SU-DHL-6 (cell line): ENCODE data around the gene SEBOX.

ENCODE experiments used
- EZH2phosphoT487 ChIP-seq: fragments of 200-600 bp; sonication (generic), shearing (Covaris generic); conservative IDR thresholded peaks from 2 replicates; pipeline ENCODE4 v1.6.1; 2018; ENCODE audit warnings: mild to moderate bottlenecking, antibody characterized with exemption, low read length, moderate library complexity, mixed read lengths
- TF ChIP-seq, protein P1 (sequence below): fragments of 200-600 bp; sonication (generic); IDR thresholded peaks from one replicate; pipeline ENCODE4 v1.5.1; 2017; ENCODE audit warnings: antibody characterized with exemption, mild to moderate bottlenecking, low read length, moderate library complexity; ENCODE audit not compliant: insufficient read depth, poor library complexity, severe bottlenecking

DNA sequence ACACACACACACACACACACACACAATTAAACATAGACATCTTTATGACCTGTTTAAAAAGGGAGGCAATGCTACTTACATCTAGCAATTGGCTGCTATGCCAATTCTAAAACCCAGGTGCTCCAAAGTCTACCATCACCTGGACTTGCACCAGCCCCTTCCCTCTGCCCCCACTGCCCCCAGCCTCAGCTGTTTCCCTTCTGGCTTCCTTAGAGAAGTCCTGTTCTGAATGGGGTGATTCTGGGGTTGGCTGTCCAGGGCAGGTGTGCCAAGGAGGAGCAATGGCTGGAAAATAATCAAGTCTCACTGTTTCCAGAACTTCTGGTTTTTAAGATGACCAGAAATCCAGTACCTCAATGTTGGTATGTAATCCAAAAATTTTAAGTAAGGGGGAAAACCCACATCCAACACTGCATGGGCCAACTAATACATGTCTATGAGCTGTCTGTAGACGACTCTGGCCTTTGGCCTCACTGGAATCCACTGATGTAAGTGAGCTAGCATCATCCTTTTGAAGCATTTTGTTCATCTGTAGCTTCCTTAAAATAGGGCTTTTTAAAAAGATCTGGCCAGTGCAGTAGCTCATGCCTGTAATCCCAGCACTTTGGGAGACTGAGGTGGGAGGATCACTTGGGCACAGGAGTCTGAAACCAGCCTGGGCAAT lies 31.8 kb downstream of the SEBOX start:
- TF ChIP-seq, protein P1, sequence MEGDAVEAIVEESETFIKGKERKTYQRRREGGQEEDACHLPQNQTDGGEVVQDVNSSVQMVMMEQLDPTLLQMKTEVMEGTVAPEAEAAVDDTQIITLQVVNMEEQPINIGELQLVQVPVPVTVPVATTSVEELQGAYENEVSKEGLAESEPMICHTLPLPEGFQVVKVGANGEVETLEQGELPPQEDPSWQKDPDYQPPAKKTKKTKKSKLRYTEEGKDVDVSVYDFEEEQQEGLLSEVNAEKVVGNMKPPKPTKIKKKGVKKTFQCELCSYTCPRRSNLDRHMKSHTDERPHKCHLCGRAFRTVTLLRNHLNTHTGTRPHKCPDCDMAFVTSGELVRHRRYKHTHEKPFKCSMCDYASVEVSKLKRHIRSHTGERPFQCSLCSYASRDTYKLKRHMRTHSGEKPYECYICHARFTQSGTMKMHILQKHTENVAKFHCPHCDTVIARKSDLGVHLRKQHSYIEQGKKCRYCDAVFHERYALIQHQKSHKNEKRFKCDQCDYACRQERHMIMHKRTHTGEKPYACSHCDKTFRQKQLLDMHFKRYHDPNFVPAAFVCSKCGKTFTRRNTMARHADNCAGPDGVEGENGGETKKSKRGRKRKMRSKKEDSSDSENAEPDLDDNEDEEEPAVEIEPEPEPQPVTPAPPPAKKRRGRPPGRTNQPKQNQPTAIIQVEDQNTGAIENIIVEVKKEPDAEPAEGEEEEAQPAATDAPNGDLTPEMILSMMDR, result no peak
- no peak for TF ChIP-seq EZH2phosphoT487
